GM20000 (cell line): Measurements from ENCODE around the gene CCN2.

Experiments
- DNase-seq: peaks from one replicate; pipeline ENCODE4 v3.0.0; 2012; ENCODE audit warnings: low spot score
- TF ChIP-seq, protein P1 (sequence below): IDR thresholded peaks from 2 replicates; pipeline ENCODE4 v1.5.1; 2012; ENCODE audit warnings: mild to moderate bottlenecking, control low read depth; ENCODE audit errors: extremely low read depth, missing control alignments

Gene CCN2

DNA sequence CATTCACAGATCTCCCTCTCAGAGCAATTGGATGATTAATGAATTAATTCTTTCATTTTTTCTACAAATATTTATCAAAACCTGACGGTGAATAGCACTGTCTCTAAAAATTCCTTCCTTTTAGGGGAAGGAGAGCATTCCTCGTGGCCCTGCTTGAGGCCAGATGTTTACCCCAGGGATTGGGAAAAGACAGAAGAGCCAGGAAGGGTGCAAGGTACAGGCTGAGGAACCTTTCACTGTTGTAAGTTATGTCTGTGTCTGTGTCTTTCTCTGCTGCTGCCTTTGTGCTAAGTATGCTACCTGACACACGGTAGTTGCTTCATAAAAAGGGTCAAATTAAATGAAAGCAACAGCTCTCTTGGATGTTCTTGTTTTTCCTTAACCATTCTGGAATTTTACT is 27.4 kb upstream of the CCN2 start:
- TF ChIP-seq, protein P1, sequence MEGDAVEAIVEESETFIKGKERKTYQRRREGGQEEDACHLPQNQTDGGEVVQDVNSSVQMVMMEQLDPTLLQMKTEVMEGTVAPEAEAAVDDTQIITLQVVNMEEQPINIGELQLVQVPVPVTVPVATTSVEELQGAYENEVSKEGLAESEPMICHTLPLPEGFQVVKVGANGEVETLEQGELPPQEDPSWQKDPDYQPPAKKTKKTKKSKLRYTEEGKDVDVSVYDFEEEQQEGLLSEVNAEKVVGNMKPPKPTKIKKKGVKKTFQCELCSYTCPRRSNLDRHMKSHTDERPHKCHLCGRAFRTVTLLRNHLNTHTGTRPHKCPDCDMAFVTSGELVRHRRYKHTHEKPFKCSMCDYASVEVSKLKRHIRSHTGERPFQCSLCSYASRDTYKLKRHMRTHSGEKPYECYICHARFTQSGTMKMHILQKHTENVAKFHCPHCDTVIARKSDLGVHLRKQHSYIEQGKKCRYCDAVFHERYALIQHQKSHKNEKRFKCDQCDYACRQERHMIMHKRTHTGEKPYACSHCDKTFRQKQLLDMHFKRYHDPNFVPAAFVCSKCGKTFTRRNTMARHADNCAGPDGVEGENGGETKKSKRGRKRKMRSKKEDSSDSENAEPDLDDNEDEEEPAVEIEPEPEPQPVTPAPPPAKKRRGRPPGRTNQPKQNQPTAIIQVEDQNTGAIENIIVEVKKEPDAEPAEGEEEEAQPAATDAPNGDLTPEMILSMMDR, result no peak
- no peak for DNase-seq

DNA sequence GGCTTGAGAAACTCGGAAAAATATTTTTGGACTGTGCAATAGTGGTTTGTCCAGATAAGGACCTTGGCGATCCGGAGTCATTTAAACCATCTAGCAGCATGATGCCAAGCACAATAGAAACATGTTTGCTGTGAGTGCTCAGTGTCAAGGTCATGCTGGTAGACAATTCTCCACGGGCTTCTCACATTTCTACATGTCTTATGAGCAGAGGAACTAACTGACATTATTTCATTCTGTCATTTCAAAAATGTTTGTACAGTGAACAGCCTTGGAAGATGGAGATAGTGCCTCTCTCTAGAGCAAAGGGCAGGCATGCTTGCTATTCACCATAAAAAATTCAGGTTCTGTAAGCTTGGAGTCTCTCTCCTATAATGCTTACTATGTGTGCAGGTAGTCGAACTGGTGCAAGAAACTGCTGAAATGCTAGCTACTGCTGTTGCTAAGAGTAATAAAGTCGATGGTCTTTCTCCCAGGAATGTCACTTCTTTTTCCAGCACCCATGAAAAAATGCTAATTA is 25.4 kb upstream of the CCN2 start:
- TF ChIP-seq, protein P1, result no peak
- no peak for DNase-seq

DNA sequence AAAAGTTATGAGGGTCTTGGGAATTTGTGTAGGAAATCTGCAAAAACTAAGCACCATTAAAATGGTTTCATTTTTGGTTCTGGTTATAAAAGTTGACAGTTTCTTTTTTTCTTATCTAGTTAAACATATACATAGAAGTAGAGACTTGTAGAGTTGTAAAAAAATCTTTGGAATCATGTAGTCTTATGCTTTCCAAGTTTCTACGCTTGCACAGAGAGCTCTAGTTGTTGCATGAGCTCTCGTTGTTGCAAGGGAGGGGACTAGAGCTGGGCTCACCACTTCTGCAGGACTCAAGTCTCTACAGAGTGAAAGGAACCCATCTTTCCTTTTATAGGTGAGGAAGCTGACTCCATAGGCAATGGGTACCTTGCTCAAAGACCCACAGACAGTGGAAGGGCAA is 21.6 kb upstream of the CCN2 start:
- TF ChIP-seq, protein P1, result no peak
- DNase-seq, result no peak

DNA sequence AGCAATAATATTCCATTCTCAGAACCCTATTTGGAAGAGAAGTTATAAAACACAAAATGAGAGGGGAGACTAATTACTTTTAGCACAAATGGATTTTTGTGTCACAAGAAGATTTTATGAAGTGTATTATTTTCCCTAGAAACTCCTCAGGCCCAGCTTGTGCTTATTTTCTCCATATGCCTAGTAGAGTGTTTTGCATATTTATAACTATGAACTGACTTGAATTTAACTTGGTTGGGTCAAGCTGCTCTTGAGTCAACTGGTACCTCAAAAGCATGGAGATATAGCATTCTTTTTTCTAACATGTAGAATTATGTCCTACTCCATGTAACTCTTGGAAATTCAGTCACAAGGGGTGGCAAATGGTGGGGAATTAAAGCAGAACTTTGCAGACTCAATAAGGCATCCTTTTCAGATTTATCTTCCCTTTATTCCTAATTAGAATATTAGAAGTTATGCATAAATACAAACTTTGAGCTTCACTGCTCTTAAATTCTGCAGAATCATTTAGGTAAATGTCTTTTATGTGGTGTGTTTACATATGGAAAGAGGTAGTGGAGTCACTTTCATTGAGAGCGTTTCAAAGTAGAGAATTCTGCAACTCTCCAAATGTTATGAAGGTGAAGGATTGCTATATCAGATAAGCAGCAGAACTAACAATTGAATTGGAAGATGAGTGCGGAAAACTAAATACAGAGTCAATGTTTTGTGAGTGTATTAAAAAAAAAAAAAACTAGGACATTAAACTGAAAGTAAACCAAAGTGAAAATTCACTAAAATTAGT is 19.1 kb upstream of the CCN2 start:
- no peak for DNase-seq
- TF ChIP-seq, protein P1, result no peak

DNA sequence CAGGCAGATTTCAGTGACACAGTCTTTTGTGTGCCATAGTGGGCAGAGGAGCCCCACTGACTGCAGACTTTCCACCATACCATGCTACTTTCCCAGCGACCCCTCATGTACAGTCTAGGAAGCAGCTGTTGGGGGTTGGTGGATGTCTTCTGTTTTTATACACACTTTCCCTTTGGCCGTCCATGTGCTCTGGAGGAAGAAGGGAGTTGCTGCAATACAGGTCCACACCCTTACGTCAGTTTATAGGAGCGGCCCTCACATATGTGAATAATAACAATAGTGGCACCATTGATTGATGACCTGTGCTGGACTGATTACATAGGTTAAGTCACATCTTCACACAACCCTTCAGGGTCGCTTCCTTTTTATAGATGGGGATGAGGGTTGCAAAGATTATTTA is 17.5 kb upstream of the CCN2 start:
- no peak for DNase-seq
- TF ChIP-seq, protein P1, result no peak

DNA sequence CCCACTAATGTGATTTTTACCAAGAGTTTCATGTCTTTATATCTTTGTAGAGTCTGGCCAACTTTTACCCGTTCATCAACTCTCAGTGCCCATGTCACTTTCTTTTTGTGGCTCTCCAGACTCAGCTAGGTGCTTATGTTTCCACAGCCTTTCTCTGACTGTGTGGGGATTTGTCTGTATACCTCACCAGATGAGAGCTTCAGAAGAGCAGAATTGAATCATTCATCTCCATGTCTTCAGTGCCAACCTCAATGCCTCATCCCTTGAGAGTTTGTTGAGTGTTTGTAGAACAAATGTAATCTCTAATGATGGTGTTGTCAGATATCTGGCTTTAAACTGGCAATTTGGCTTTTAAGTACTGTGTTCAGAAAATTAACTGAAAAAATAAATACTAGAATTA is 16.8 kb upstream of the CCN2 start:
- DNase-seq, result no peak
- TF ChIP-seq, protein P1, result no peak

DNA sequence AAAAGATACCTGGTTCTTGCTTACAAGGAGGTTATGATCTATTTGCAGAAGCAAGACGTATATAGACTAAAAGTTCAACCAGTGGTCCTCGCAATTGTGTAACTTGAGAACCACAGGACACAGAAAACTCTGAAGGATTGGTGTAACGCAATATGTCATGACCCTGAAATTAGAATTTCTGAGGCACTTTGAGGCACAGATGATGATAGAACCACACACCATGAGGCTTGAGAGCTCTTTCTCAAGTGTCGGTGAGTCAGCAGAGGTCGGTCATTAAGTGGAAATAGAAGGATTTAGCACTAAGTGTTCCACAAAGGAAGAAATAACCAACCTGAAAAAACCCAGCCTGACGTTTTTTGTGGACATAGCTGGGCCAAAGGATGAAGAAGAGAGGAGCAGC is 15.3 kb upstream of the CCN2 start:
- DNase-seq, result no peak
- TF ChIP-seq, protein P1, result no peak
